Endothelial cell of hepatic sinusoid (primary cell): ENCODE data around the gene HPDL.

Experiments
- in situ Hi-C: cut with HindIII; loops from 2 replicates; pipeline ENCODE4 v1.10.0; 2017; ENCODE audit warnings: low sequenced_read_pairs

Gene HPDL

GRCh38 chr1:45348966-45349677 is 22.4 kb downstream of the HPDL start:
- in situ Hi-C loops: no loop called here

- in situ Hi-C loops: no loop called here
These were observed 24.8 kb downstream of the HPDL start for GRCh38 chr1:45351508-45351907.

GRCh38 chr1:45353685-45354084 is 27.0 kb downstream of the HPDL start:
- in situ Hi-C loops: no loop called here

- in situ Hi-C loops: no loop called here
These were observed 28.1 kb downstream of the HPDL start for GRCh38 chr1:45354838-45355237.

GRCh38 chr1:45355683-45356082 is 29.0 kb downstream of the HPDL start:
- in situ Hi-C loops: no loop called here

GRCh38 chr1:45356186-45356585 is 29.5 kb downstream of the HPDL start:
- in situ Hi-C loops: no loop called here

GRCh38 chr1:45359882-45360513 is 33.3 kb downstream of the HPDL start:
- in situ Hi-C loops: loop anchor here (5.0 kb wide), 1 partner anchor 87 kb away; no protein-coding TSS in a partner anchor

- in situ Hi-C loops: loop anchor here (5.0 kb wide), 1 partner anchor 86 kb away; no protein-coding TSS in a partner anchor
These were observed 34.3 kb downstream of the HPDL start for GRCh38 chr1:45360981-45361380.

- in situ Hi-C loops: loop anchor here (5.0 kb wide), 1 partner anchor 83 kb away; no protein-coding TSS in a partner anchor
These were observed 37.6 kb downstream of the HPDL start for GRCh38 chr1:45364294-45364693.

GRCh38 chr1:45365051-45365450 is 38.4 kb downstream of the HPDL start:
- in situ Hi-C loops: no loop called here

- in situ Hi-C loops: no loop called here
These were observed 43.9 kb downstream of the HPDL start for GRCh38 chr1:45370575-45370974.

GRCh38 chr1:45373573-45373972 is 46.9 kb downstream of the HPDL start:
- in situ Hi-C loops: no loop called here

- in situ Hi-C loops: no loop called here
These were observed 48.7 kb downstream of the HPDL start for GRCh38 chr1:45375104-45376090.

GRCh38 chr1:45378184-45378583 is 51.5 kb downstream of the HPDL start:
- in situ Hi-C loops: no loop called here
